Measurements from ENCODE around the gene SH3PXD2B.

GRCh38 chr5:172491481-172491880, 37.2 kb upstream of the SH3PXD2B start:
- TF ChIP-seq GATA3 (IDR thresholded peaks at IDR 0.05; ENCODE audit: low read depth, low read length) (no peak), GATA2 (IDR thresholded peaks at IDR 0.05; ENCODE audit: low read depth, low read length) (no peak)

All from SH-SY5Y (cell line).